GM21360 (cell line): ENCODE measurements around the gene SGPP2.
"Not testable (repeated sequence)": the region's sequence is repeated elsewhere in the genome, so short reads cannot be mapped to it uniquely, and the experiment has no call there.

ENCODE experiments used
- ATAC-seq: cut with Tn5 transposase; IDR thresholded peaks from one replicate; pipeline ENCODE4 v1.9.1; 2021; ENCODE audit warnings: mild to moderate bottlenecking, moderate library complexity; ENCODE audit not compliant: unreplicated experiment

The SGPP2 gene

DNA sequence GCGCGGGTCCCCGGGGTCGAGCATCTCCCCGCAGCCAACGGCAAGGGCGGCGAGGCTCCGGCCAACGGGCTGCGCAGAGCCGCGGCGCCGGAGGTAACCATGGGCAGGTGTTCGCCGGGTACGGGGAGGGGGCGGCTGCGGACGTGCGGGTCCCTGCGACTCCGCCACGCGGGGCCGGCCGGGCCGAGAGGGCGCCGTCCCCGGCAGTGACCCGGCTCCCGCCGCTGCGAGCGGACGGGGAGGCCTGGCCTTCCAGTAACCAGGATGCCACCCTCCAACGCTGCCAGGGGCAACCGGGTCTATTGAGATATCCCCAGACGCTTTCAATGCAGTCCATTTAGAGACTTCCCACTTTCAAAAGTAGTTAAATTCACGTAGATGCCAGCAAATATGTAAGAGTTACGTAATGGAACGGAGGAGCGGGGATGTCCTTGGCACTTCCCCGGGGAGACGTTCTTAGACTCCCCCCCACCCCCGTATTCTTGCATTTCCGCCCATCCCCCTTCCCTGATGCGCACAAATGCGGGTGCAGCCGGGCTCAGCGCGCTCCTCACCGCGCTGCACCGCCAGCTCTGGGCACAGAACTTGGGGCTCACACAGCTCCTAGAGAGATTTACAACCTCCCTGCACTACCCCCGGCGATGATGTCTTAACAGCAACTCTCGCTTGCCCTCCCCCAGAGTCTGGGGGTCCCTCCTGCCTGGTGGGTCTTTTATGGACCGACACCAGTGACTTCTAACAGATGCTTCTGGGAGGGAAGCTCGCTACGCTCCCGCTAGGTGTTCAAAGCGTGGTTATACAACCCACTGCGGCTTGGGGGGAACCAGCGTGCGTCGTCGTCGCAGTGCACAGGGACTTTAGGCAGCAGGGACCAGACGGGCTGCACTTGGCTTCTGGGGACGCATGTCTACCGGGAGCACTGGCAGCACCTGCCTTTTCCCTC, 657 bp downstream of the SGPP2 start:
- ATAC-seq = peak; percentile 20

DNA sequence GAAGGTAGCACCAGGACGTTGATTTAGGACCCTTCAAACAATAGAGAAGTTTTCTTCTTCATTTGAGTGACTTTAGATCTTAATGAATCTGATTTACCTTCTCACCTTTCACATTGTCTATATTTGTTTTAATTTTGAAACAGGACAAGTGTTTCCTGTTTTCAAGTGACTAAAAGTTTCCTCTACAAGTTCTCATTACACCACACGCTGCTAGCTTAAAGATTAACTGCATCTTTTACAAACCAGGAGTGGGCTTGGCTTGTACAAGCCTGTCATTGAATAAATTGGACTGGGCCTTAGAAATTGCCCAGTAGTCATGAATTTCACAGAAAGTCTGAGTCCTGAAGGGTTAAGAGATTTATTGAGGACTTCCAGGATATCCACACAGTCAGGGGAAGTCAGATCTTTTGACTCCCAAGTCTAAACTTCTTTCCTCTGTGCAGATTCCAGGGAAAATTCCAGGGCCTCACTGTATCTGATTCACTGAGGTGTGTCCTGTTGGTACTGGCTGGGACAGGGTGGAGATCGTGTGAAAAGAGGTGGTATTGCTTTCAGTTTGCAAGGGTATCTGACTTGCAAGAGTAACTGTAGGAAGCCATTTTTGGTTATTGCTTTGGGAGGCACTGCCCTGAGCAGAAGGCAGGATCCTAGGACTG, 3.4 kb downstream of the SGPP2 start:
- peak; percentile 13 for ATAC-seq

DNA sequence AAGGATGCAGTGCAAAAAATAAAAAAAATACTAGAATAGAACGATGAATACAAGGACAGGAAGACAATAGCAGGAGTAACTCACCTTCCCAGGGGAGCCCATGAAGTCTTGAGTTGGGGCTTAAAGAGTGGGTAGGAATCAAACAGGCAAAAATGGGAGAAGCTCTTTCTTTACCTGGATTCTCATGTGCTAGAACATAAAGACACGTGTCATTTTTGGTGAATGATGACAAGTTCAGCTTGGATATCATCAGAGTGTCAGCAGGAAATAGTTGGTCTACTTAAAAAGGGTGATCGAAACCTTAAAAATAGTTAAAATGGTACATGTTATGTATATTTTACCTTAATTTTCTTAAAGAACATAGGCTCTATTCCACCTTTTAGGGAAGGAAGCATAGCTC, 5.7 kb downstream of the SGPP2 start:
- ATAC-seq = no peak

DNA sequence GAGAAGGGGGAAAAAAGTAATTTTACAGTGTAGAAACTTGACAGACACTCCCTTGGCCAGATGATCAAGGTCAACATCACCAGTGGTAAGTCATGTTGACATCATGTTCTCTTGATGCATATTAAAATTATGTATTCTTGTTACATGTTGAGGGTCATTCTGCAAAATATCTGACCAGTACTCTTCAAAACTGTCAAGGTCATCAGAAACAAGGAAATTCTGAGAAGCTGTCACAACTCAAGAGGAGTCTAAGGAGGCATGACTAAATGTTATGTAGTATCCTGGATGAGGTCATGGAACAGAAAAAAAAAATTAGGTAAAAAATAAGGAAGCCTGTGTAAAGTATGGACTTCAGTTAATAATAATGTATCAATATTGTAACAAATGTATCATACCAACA, 6.3 kb downstream of the SGPP2 start:
- ATAC-seq = no peak

DNA sequence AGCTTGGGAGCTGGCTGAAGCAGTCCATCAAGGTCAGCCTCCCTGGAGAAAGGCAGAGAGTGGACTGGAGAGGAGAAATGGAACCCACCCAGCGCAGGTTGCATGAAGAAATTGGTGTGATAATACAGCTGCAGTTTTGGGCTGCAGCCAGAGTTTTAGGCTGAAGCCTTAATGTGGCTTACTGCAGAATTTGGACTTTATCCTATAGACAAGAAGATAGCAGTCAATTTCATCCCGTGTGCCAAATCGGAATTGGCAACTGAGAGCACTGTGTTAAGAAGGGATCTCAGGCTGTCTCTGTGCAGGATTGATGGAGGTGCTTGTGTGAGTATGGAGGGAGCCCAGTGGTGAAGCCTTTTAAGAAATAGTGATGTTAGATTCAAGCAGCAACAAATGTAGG, 7.5 kb downstream of the SGPP2 start:
- no peak for ATAC-seq

DNA sequence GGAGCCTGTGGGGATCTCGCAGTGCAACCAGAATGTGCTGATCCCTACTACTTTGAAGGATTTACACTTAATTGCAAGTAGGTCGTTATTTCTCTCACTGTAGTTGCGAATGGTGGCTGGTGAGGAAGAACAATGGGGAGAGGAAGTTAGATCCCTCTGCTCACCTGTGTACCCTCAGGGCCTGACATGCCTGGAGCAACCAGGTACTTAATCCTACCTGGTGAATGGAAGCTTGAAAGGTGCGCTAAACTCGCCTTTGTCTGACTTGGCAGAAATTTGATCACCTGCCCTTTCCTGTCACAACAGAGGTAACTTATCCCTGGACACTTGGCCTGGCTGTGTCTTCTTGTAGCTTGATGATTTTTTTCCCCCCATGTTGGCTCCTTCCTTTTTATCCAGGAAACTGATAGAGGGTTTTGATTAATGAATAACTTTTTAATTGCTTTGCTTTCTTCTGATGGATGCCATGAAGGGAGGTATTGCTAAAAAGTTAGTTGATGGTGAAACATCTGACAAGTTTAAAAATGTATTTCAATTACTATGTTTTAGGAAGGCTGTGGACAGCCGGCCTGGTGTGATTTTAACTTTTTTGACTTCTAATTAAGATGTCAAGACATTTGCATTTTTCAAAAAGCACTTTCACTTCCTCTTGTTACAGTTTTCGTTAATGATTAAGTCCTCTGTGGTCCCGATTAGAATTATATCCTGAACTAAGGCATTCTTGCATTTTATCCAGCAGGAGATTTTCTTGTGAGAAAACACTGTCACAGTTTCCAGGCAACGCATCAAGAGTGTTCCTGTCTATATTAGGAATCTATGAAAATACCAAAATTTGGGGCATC, 9.2 kb downstream of the SGPP2 start:
- ATAC-seq = peak; percentile 65

DNA sequence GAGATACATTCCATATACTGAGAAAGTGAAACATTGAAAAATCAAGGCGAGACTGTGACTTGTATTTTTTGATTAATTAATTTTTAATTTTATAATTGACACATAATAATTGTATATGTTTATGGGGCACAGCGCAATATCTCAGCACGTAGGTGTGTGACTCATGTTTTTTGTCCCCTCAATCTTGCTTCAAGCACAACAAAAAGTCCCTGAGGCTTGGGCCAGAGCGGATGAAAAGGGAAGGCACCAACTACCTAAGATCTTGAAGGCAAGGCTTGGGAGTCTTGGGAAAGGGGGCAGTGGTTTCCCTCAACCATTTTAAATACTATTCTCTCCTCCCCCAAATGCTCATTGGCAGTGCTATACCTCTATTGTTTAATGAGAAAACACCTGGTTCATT, 9.9 kb downstream of the SGPP2 start:
- peak; percentile 50 for ATAC-seq

DNA sequence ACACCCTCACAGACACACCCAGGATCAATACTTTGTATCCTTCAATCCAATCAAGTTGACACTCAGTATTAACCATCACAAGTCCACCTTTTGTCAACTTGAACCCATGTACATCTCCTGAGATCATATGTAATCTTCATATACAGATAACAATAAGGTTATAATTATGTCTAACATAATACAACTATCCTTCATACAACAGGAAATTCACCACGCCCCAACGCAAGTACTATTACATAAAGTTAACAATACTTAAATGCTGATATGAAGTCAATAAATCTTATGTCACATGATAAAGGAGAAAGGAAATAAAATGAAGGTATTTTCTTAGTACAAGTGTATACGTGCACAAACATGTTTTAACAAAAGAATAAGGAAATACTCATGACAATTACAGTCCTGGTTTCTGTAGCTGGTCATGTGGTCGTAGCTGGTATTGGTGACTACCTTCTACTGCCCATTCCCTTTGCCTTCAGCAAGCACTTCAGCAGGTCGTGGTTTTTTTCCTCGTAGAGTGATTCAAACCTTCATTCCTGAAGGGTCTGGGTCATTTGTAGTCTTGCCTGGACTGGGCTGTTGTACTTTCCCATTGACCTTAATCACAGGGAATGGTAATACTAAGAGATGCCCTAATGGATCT, 11.2 kb downstream of the SGPP2 start:
- ATAC-seq = not testable (repeated sequence)

DNA sequence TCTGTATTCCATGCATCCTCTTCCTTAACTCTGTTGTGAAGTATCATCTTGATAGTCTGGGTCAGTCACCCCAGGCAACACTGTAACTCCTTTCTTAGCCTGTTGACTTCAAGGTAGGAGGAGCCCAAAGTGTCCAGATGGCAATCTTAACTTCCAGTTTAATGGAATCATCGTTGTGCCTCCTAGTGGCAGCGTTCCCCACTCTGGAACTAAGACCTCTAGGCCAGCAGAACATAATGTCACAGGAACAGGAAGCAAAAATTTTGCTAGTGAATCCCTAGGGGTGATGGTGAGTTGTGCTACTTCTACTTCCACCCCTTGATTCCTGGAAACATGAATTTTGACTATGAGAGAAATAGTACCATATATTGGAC, 11.7 kb downstream of the SGPP2 start:
- no peak for ATAC-seq

DNA sequence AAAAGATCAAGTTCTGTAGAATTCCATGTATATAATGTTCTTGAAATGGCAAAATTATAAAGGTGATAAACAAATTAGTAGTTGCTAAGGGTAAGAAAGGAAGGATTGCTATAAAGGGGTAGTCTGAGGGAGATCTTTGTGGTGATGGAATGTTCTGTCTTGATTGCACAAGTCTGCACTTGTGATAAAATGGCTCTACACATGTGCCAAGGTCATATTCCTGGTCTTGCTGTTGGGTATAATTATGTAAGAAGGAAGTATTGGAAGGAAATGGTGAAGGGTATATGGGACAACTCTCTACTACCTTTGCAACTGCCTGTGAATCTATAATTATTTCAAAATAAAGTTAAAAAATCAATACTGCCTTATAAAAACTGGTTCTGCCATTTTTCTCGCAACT, 15.3 kb downstream of the SGPP2 start:
- ATAC-seq = no peak

DNA sequence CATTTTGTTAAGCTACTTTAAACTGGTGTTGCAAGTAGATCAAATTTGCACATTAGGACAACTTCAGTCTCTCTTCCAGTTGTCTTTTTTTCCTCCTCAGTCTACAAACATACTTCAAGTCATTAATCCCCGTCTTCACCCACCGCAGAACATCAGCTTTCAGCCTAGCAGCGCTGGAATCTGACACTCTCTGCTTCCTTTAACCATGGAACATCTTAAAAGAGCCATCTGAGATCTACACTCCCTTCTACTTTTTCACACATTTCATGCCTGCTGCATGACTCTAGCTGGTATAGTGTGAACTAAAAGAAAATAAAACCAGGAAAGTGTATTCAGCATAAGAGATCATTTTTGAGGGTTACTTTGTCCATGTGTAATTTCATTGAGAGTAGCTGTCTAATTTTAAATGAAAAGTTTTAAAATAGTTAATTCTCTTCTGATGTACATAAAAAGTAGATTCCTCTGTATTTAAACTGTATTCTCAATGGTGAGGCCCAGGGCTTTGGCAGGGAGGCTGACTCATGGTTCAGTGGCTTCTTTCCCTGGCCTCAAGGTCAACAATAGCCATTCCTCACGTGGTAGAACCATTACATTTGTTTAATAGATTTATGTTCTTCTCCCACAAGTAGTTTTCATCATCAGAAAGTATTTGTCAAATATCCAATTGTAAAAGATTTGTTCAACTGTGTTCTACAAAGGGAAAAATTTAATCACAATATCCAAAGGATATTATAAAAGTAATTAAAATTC, 16.5 kb downstream of the SGPP2 start:
- ATAC-seq = no peak

DNA sequence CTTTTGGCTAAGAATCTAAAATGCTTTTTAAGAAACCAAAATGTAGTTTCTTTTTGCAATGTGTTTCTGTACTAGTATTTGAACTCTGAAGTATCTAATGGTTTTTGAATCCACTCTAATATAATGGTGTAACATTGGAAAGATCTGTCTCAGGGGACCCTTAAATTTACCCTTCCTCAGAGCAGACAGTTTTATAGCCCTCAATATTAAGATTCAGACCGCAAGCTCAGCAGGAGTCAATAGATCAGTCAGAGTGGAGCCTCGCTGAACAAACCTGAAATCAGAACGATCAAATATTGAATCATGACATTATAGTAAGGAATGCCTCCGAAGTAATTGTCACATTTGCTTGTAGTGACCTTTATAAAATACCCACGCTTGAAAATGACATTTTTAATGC, 18.3 kb downstream of the SGPP2 start:
- ATAC-seq = no peak

DNA sequence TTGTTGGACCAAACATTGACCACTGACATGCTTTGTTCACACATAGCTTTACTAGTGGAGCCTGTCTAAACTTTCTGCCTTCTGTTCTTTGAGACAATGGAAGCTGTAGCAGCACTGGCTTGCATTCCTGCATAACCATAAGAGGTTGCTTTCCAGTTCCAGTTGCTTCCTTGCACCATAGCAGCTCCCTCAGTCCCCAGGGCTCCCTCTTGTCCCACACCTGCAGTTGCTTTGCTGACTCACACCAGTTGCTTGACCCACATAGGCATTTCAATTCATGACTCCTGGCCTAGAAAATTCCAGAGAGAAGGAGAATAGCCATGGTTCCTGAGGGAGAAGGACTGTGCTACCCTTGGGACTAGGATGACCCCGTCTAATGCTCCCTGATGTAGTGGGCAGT, 20.9 kb downstream of the SGPP2 start:
- no peak for ATAC-seq

DNA sequence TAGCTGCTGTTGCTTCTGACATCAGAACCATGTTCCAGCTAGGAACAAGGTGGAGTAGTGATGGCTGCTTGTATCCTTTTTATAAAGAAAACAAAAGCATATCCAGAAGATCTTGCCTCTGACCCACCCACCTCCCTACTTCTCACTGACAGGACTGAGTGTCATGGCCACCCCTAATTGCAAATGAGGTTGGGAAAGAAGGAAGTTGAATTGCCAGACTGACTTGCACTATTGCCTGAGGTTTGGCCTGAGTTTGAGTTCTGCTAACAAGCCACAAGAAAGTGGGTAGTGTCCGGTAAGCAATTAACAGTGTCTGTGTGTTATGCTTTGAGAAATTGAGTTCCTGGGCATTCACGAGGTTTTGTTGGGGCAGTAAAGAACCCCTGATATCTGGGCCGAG, 22.8 kb downstream of the SGPP2 start:
- ATAC-seq = no peak

DNA sequence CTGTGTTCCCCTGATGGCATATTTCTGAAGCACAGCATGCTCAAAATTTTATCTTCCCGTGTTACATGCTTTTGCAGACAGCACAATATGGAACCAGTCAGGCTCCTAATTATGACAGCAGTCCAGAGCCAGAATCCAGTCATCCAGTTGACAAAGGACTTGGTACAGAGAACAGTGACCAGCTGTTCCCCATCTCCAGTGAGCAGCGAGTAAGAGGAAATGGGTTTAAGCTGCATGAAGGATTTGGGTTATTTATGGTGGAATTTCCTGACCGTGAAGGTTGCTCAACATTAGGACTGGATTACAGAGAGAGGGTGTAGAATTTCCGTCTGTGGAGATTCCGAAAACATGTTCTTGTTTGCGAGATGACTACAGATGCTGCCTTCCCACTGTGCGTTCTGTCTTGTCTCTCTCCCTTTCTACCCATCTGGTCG, 24.4 kb downstream of the SGPP2 start:
- ATAC-seq = no peak

DNA sequence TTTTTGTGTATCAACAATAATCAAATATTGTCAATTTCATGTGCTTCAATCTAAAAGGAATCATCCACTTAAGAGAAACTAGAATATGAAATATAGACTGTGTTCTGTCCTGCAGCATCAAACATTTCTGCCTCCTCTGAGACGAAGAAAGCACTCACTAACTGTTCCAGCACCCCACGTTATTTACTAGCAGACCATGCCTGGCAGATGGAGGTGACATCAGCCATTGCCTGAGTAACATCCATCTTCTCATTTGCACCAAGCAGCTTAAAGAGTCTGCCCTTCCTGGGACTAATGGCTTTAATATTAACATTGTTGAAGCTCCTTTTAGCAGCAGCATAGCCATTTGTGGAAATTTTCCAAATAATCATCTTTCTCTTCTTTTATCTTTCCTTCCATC, 25.7 kb downstream of the SGPP2 start:
- ATAC-seq = no peak

DNA sequence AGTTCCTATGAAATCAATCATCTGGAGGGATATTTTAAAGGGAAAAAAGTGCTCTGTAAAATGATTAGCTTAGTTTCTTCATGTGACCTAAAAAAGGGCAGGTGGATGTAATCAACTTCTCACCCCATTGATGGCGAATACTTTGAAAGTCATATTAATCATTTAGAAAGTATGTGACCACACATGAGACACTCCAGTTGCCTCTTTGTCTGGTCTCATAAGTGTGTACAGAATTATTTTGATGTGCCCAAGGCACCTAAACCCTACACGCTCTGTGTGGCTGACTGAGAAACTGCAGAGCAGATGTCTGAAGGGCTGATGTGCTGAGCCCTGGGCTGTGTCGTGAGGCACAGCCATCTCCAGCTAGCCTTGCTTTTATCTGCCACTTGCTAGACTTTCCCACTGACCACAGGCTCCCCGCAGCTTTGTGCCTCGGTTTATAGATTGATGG, 26.9 kb downstream of the SGPP2 start:
- ATAC-seq = peak; percentile 100

DNA sequence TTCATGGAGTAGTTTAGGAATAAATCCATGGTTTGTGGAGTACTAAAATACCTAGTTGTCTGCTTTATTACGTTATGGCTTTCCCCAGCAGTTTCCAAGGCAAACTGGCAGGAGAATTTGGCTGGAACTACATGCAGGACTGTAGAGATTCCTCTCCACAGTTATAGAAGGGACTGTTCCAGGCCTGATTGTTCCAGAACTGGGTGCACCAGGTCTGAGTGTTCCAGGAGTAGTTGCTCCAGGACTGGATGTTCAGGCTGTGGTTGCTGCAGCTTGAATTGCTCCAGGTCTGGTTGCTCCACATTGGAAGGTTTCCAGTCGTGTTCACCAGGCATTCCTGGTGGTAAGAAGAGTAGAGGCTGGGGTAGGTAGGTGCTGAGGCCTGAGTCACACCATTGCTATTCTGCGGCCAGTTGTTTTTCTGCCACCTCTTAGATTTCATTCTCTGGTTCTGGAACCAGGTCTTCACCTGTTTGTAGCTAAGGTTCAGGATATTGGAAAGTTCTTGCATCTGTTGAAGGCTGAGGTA, 28.1 kb downstream of the SGPP2 start:
- ATAC-seq = no peak

DNA sequence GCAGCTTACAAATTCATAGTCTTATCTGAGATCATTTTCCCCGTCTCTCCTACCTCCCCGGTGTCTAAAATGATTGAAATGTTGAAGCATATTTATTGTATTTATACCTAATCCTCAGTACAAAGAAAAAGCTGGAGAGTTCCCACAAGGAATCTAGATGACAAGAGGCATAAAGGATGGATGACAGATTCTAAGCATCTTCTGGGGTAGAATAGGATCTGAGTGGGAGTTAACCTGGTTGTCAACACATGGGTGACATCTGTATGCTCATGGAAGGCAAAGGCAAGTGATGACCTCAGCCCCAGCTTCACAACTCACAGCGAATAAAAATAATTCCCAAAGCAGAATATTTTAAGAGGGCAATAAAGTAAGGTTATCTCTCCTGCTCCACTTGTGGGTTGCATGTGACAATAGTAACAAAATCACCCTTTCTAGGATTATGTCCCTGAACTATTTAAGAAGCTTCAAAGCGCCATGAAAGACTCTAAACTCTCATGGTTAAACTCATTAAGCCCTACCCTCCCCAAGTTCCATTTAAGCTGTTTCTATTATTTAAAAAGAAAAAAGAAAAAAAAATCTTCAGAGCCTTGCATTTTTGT, 32.2 kb downstream of the SGPP2 start:
- ATAC-seq = no peak

DNA sequence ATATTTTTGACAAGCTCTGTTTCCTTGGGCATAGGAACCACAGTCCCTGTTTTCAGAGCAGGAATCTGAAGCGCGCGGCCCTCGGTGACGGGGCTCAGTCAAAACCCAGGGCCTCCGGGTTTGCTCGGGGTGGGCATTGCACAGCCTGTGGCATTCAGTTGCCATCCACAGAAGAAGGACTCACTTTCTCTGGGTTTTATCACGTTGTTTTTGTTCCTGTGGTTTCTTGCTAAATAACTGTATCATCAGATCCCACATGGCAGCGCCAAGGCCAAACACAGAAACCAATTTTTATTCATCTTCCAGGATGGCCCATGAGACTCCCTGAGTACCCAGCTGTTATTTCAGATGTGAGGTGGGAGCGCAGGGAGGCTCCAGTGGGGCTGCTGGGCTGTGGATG, 35.6 kb downstream of the SGPP2 start:
- no peak for ATAC-seq
